ENCODE data around the gene TTC39C. TPM values are rescaled to one million over a fixed set of nuclear protein-coding genes. Genes with fewer than 3 reads are reported as not detected.

TTC39C gene
- total and polyA plus RNA-seq, 7 donors = 0.48 to 2.4 (median 1.2) TPM

- ATAC-seq = no peak
- H3K27ac ChIP-seq = no peak overlapping the region
These were observed 107.1 kb downstream of the TTC39C start for GRCh38 chr18:24121625-24122024.

GRCh38 chr18:24126155-24126961 is 111.8 kb downstream of the TTC39C start:
- no peaks in the 10 kb centered on the region for H3K9me3 ChIP-seq
- H3K4me3 ChIP-seq = no peak overlapping the region
- 41 to 59% (median 47%) methylated on average over 3 of the region's 3 CpGs for WGBS, 3 donors
- intact Hi-C loops (cut with DNase I) = no loop called here
- H3K27ac ChIP-seq = no peak overlapping the region
- H3K36me3 ChIP-seq (ENCODE audit: insufficient read depth in 1 of 2, low read depth in 1 of 2) = peaks cover 0 to 3% of the 10 kb centered on the region in 2 donors
- DNase-seq (no peak), ATAC-seq (no peak)
- TF ChIP-seq CTCF (IDR thresholded peaks at IDR 0.05) = no peak
- no peaks in the 10 kb centered on the region for H3K27me3 ChIP-seq (ENCODE audit: insufficient read depth in 3 of 3, low read length in 2 of 3)
- no peaks in the 10 kb centered on the region for H3K4me1 ChIP-seq

More at GRCh38 chr18:24121625-24122024, 107.1 kb downstream of the TTC39C start:
- H3K36me3 ChIP-seq (ENCODE audit: insufficient read depth in 1 of 2, low read depth in 1 of 2) = no peaks in the 10 kb centered on the region
- intact Hi-C loops (cut with DNase I) = no loop called here
- no peaks in the 10 kb centered on the region for H3K9me3 ChIP-seq
- no peak overlapping the region for H3K4me3 ChIP-seq
- no peak for DNase-seq
- no peaks in the 10 kb centered on the region for H3K4me1 ChIP-seq
- WGBS, 3 donors = 90 to 93% (median 92%) methylated on average over 2 of the region's 2 CpGs
- no peak for TF ChIP-seq CTCF (IDR thresholded peaks at IDR 0.05)
- no peaks in the 10 kb centered on the region for H3K27me3 ChIP-seq (ENCODE audit: insufficient read depth in 3 of 3, low read length in 2 of 3)

GRCh38 chr18:24127735-24128134 is 113.2 kb downstream of the TTC39C start:
- ATAC-seq = no peak
- Histone ChIP-seq H3K9me3 (no peaks in the 10 kb centered on the region), H3K27ac (no peak overlapping the region), H3K36me3 (ENCODE audit: insufficient read depth in 1 of 2, low read depth in 1 of 2) (peaks cover 0 to 3% of the 10 kb centered on the region in 2 donors), H3K4me3 (no peak overlapping the region), H3K27me3 (ENCODE audit: insufficient read depth in 3 of 3, low read length in 2 of 3) (no peaks in the 10 kb centered on the region), H3K4me1 (no peaks in the 10 kb centered on the region)
- intact Hi-C loops (cut with DNase I) = no loop called here
- WGBS, 3 donors = 86 to 98% (median 86%) methylated on average over 3 of the region's 3 CpGs
- no peak for DNase-seq
- TF ChIP-seq CTCF (IDR thresholded peaks at IDR 0.05) = no peak

- ATAC-seq (no peak), DNase-seq (no peak)
- peaks cover 0 to 3% of the 10 kb centered on the region in 2 donors for H3K36me3 ChIP-seq (ENCODE audit: insufficient read depth in 1 of 2, low read depth in 1 of 2)
- H3K27me3 ChIP-seq (ENCODE audit: insufficient read depth in 3 of 3, low read length in 2 of 3) = no peaks in the 10 kb centered on the region
- TF ChIP-seq CTCF (IDR thresholded peaks at IDR 0.05) = no peak
- H3K4me1 ChIP-seq = no peaks in the 10 kb centered on the region
- H3K9me3 ChIP-seq = no peaks in the 10 kb centered on the region
- 95 to 99% (median 99%) methylated on average over 4 of the region's 4 CpGs for WGBS, 3 donors
- intact Hi-C loops (cut with DNase I) = no loop called here
- H3K27ac ChIP-seq = no peak overlapping the region
- no peak overlapping the region for H3K4me3 ChIP-seq
These were observed 114.1 kb downstream of the TTC39C start for GRCh38 chr18:24128700-24129099.
